Heart right ventricle (tissue), 16 donors: ENCODE data around the gene WFDC12. TPM values are rescaled to one million over a fixed set of nuclear protein-coding genes. Genes with fewer than 3 reads are reported as not detected.
"Not testable (repeated sequence)": the region's sequence is repeated elsewhere in the genome, so short reads cannot be mapped to it uniquely, and the experiment has no call there.

Experiments
- ATAC-seq, 8 donors: fragments of 200-7000 bp; cut with Tn5 transposase; one replicate each; pipeline ENCODE4 v1.9.1; 2020; ENCODE audit warnings: mild to moderate bottlenecking in 8 of 8, moderate library complexity in 8 of 8, moderate number of reproducible peaks in 1 of 8
- DNase-seq, 2 donors: peaks; one replicate each; pipeline ENCODE4 v3.0.0-alpha.2; 2020
- H3K27ac ChIP-seq, 10 donors: fragments of 200-600 bp; sonication (generic) in 2 of 10; one replicate each; pipeline versions ENCODE4 v1.5.0 to v1.8.0; 2020 to 2022; ENCODE audit warnings: mild to moderate bottlenecking in 3 of 10
- H3K27me3 ChIP-seq, 7 donors: fragments of 200-600 bp; one replicate each; pipeline ENCODE4 v1.8.0; 2021 to 2022; ENCODE audit warnings: mild to moderate bottlenecking in 2 of 7
- H3K36me3 ChIP-seq, 9 donors: fragments of 200-600 bp; sonication (generic) in 1 of 9; one replicate each; pipeline versions ENCODE4 v1.5.0 to v1.8.0; 2020 to 2022; ENCODE audit warnings: mild to moderate bottlenecking in 2 of 9
- H3K4me1 ChIP-seq, 9 donors: fragments of 200-600 bp; sonication (generic) in 1 of 9; one replicate each; pipeline versions ENCODE4 v1.5.0 to v1.8.0; 2020 to 2022; ENCODE audit warnings: mild to moderate bottlenecking in 4 of 9
- H3K4me3 ChIP-seq, 10 donors: fragments of 200-600 bp; sonication (generic) in 2 of 10; one replicate each; pipeline versions ENCODE4 v1.5.0 to v1.8.0; 2020 to 2022; ENCODE audit warnings: mild to moderate bottlenecking in 7 of 10, moderate library complexity in 2 of 10
- H3K9me3 ChIP-seq, 11 donors: fragments of 200-600 bp in 10 of 11; sonication (generic) in 2 of 11; one replicate each; pipeline versions ENCODE4 v1.5.0 to v1.8.0; 2013 to 2022; ENCODE audit warnings: mild to moderate bottlenecking in 2 of 11, control low read depth in 1 of 11, moderate library complexity in 1 of 11
- WGBS, 2 donors: extraction: QIAGEN DNeasy Blood & Tissue Kit; methylation state at CpG; one replicate each; pipeline ENCODE4 v1.1.7; 2013; ENCODE audit warnings: inconsistent platforms in 1 of 2; 5-methylcytosine and 5-hydroxymethylcytosine counted together
- intact Hi-C, 10 donors: fragments of 100-400 bp; cut with DNase I; formaldehyde crosslinking; loops; one replicate each; pipeline versions ENCODE4 v1.11.1 to v1.14.2; 2022
- polyA plus RNA-seq, 2 donors: library from polyadenylated mRNA; stranded (reverse); fragments of 200-250 nt; gene quantifications; one replicate each; pipeline ENCODE4 v1.2.3, GENCODE V29; 2013
- total RNA-seq, 10 donors: library from RNA; stranded (reverse); fragmentation: NEBNext Ultra II Directional in 3 of 10; extraction: Animal tissue kit (Norgen Biotek cat#: 25700) in 3 of 10; gene quantifications; one replicate each; pipeline versions ENCODE4 v1.2.1 to v1.2.4, GENCODE V29; 2021 to 2023
- TF ChIP-seq, protein P1 (sequence below), 9 donors: fragments of 200-600 bp; sonication (generic) in 2 of 9; IDR thresholded peaks; one replicate each; pipeline versions ENCODE4 v1.5.0 to v1.8.0; 2021 to 2022; ENCODE audit warnings: antibody characterized with exemption in 9 of 9, mild to moderate bottlenecking in 5 of 9, moderate library complexity in 1 of 9
- donor health status: Arrhythmogenic right ventricular cardiomyopathy.
- donor health status: ischemic (EF 13 %, LVEDD 7.1; RV severe dilation, severe dysfunction).
- donor health status: healthy with polysubstance abuse.
- donor health status: DM: no; HTN: yes; CAD: no.
- donor health status: DM: no; HTN: no; CAD: no.
- donor health status: ischemic (EF 25% LVEDD 6.9; RV normal size, moderate dysfunction).
- donor health status: ischemic (EF 25% LVEDD 5.7; RV mildly dilated, moderate dysfunction).
- donor health status: healthy.
- donor health status: DM: yes; HTN: yes; CAD: no.
- donor health status: Ischemic cardiomyopathy.
- donor health status: ischemic (EF 35%, LVEDD 5.7; RV mildly dilated, moderate dysfunction).
- donor health status: nonischemic (EF 11% LVEDD 7.7; RV severe dilation, severe dysfunction).
- donor health status: DM: yes; HTN: yes; CAD: no.
- donor health status: PGD.
- donor health status: ischemic (EF 29% LVEDD 5.4; RV normal size, mild dysfunction).
- donor health status: nonischemic (EF 23%, LVEDD 6.1; RV moderate dilation, normal function).

The WFDC12 gene
- total and polyA plus RNA-seq, 12 donors: not detected

DNA sequence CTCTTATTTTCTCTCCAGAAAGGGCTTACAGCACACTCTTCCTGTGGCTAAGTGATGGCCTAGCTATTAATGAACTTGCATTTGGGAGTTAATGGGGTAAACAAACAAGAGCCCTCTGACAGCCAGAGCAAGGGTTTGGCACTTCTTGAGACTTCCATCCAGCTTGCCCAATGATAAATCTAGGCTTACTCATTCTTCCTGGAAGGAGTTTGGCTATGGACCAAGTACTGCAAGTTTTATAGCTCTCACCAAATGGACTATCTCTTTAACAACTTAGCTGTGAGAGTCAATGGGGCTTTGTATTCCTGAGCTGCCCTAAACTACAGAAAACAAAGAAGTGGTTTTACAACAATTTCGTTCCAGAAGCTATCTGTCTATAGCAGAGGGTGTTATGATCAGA is 33.7 kb upstream of the WFDC12 start:
- TF ChIP-seq, protein P1, sequence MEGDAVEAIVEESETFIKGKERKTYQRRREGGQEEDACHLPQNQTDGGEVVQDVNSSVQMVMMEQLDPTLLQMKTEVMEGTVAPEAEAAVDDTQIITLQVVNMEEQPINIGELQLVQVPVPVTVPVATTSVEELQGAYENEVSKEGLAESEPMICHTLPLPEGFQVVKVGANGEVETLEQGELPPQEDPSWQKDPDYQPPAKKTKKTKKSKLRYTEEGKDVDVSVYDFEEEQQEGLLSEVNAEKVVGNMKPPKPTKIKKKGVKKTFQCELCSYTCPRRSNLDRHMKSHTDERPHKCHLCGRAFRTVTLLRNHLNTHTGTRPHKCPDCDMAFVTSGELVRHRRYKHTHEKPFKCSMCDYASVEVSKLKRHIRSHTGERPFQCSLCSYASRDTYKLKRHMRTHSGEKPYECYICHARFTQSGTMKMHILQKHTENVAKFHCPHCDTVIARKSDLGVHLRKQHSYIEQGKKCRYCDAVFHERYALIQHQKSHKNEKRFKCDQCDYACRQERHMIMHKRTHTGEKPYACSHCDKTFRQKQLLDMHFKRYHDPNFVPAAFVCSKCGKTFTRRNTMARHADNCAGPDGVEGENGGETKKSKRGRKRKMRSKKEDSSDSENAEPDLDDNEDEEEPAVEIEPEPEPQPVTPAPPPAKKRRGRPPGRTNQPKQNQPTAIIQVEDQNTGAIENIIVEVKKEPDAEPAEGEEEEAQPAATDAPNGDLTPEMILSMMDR (IDR thresholded peaks at IDR 0.05): no peak
- H3K36me3 ChIP-seq: no peaks in the 10 kb centered on the region
- peaks cover 0 to 9% (median 3%) of the 10 kb centered on the region in 7 donors for H3K27me3 ChIP-seq
- DNase-seq: no peak
- no peak for ATAC-seq
- no peak overlapping the region for H3K4me3 ChIP-seq
- intact Hi-C loops: no loop called here
- WGBS, 2 donors: 23 to 35% methylated on average over 1 of the region's 1 CpG
- H3K4me1 ChIP-seq: peaks cover 0 to 8% (median 0%) of the 10 kb centered on the region in 9 donors
- H3K9me3 ChIP-seq: peaks cover 0 to 48% (median 19%) of the 10 kb centered on the region in 11 donors
- H3K27ac ChIP-seq: no peak overlapping the region

DNA sequence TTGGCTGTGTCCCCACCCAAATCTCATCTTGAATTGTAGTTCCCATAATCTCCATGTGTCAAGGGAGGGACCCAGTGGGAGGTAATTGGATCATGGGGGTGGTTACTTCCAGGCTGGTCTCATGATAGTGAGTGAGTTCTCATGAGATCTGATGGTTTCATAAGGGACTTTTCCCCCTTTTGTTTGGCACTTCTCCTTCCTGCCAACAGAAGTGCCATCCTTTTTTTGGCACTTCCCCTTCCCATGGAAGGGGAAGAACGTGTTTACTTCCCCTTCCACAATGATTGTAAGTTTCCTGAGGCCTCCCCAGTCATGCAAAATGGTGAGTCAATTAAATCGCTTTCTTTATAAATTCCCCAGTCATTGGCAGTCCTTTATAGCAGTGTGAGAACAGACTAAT is 32.4 kb upstream of the WFDC12 start:
- peaks cover 0 to 48% (median 19%) of the 10 kb centered on the region in 11 donors for H3K9me3 ChIP-seq
- H3K27ac ChIP-seq: no peak overlapping the region
- intact Hi-C loops: no loop called here
- 47 to 49% methylated on average over 2 of the region's 2 CpGs for WGBS, 2 donors
- no peaks in the 10 kb centered on the region for H3K36me3 ChIP-seq
- no peak overlapping the region for H3K4me3 ChIP-seq
- DNase-seq (no peak), ATAC-seq (no peak)
- H3K27me3 ChIP-seq: peaks cover 0 to 11% (median 0%) of the 10 kb centered on the region in 7 donors
- TF ChIP-seq, protein P1 (IDR thresholded peaks at IDR 0.05): no peak
- H3K4me1 ChIP-seq: peaks cover 0 to 8% (median 0%) of the 10 kb centered on the region in 9 donors

DNA sequence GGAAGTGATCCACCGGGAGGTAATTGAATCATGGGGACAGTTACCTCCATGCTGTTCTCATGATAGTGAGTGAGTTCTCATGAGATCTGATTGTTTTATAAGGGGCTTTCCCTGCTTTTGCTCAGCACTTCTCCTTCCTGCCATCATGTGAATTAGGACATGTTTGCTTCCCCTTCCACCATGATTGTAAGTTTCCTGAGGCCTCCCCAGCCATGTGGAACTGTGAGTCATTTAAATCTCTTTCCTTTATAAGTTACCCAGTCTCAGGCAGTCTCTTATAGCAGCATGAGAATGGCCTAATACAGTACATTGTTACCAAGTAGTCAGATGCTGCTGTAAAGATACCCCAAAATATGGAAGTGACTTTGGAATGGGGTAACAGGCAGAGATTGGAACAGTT is 30.5 kb upstream of the WFDC12 start:
- H3K27me3 ChIP-seq: peaks cover 0 to 11% (median 5%) of the 10 kb centered on the region in 7 donors
- WGBS, 2 donors: 76 to 84% methylated on average over 1 of the region's 1 CpG
- DNase-seq, intact Hi-C loops, H3K4me3 ChIP-seq, H3K36me3 ChIP-seq, ATAC-seq, H3K4me1 ChIP-seq, H3K27ac ChIP-seq: not testable (repeated sequence)
- H3K9me3 ChIP-seq: peaks cover 0 to 40% (median 13%) of the 10 kb centered on the region in 11 donors

DNA sequence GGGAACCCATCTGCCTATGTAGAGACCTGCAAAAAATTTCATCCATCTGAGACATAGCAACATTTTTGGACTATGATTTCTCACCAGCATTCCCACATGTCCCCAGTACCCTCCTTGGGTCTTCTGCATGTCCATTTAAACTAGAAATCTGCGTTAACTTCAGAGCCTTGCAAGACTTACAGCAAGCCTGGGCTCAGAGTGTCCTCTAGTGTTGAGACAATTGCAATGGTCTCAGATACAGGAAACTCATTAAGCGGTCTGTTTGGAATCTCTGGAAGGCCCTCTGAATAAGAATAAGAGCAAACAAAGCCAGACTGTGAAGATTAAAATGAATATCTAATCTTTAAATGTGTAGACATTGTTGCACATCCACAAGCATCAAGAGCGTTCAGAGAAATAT is 29.9 kb upstream of the WFDC12 start:
- H3K9me3 ChIP-seq: peaks cover 0 to 34% (median 7%) of the 10 kb centered on the region in 11 donors
- DNase-seq (no peak), ATAC-seq (no peak)
- no peaks in the 10 kb centered on the region for H3K36me3 ChIP-seq
- H3K4me3 ChIP-seq: no peak overlapping the region
- no peak overlapping the region for H3K27ac ChIP-seq
- intact Hi-C loops: no loop called here
- TF ChIP-seq, protein P1 (IDR thresholded peaks at IDR 0.05): no peak
- peaks cover 0 to 12% (median 5%) of the 10 kb centered on the region in 7 donors for H3K27me3 ChIP-seq
- H3K4me1 ChIP-seq: peaks cover 0 to 8% (median 0%) of the 10 kb centered on the region in 9 donors
- 51 to 64% methylated on average over 3 of the region's 3 CpGs for whole genome bisulfite sequencing, 2 donors

DNA sequence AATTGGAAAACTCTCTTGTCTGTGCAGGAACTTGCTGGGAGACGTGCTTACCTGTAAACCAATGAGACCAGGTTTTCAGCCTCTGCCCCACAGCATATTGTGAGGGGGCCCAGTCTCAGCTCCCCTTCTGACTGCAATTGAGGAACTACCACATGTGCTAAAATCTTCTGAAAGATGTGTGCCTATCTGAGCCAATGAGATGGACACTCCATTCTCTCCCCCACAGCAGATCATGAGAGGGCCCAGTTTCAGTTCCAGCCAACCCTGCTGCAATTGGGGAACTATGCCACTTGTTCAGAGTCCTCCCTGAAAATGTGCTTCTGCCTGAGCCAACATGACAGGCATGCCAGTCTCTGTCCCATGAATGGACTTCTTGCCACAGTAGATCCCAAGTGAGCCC is 29.5 kb upstream of the WFDC12 start:
- intact Hi-C loops: no loop called here
- 48 to 50% methylated on average over 1 of the region's 1 CpG for WGBS, 2 donors
- peaks cover 0 to 8% (median 0%) of the 10 kb centered on the region in 9 donors for H3K4me1 ChIP-seq
- DNase-seq: no peak
- peaks cover 0 to 13% (median 6%) of the 10 kb centered on the region in 7 donors for H3K27me3 ChIP-seq
- H3K9me3 ChIP-seq: peaks cover 0 to 30% (median 3%) of the 10 kb centered on the region in 11 donors
- no peak overlapping the region for H3K27ac ChIP-seq
- no peak overlapping the region for H3K4me3 ChIP-seq
- TF ChIP-seq, protein P1 (IDR thresholded peaks at IDR 0.05): no peak
- peak in 3 of 8 donors; percentile 25 to 43 (median 38) for ATAC-seq
- H3K36me3 ChIP-seq: no peaks in the 10 kb centered on the region
